H1 (cell line): ENCODE results near the gene BAZ2B.

ENCODE experiments used
- ATF2 ChIP-seq: IDR thresholded peaks from 2 replicates; pipeline ENCODE4 v1.6.1; 2012; ENCODE audit warnings: low read length, inconsistent platforms
- ATF3 ChIP-seq: IDR thresholded peaks from 2 replicates; pipeline ENCODE4 v1.6.1; 2011; ENCODE audit warnings: low read depth, mild to moderate bottlenecking, low read length; ENCODE audit not compliant: insufficient read depth
- CEBPB ChIP-seq: IDR thresholded peaks from 2 replicates; pipeline ENCODE4 v1.6.1; 2012; ENCODE audit warnings: low read depth, low read length
- CREB1 ChIP-seq: IDR thresholded peaks from 2 replicates; pipeline ENCODE4 v1.6.1; 2012; ENCODE audit warnings: inconsistent platforms
- CTCF ChIP-seq, 3 experiments: IDR thresholded peaks; 1 replicate in 2 of 3; 2 replicates in 1 of 3; pipeline versions ENCODE4 v1.5.1 to v1.6.1; 2011; ENCODE audit warnings: low read length in 3 of 3, mild to moderate bottlenecking in 3 of 3, inconsistent platforms in 2 of 3, low read depth in 1 of 3, moderate library complexity in 1 of 3; ENCODE audit not compliant: insufficient read depth in 1 of 3; ENCODE audit errors: control extremely low read depth in 1 of 3
- EGR1 ChIP-seq: IDR thresholded peaks from 2 replicates; pipeline ENCODE4 v1.6.1; 2011; ENCODE audit warnings: low read depth, low read length, borderline replicate concordance
- EZH2 ChIP-seq: fragments of 200-600 bp; sonication (generic); IDR thresholded peaks from 2 replicates; pipeline ENCODE4 v1.7.1; 2012; ENCODE audit warnings: low read depth, mild to moderate bottlenecking, moderate library complexity, low read length, inconsistent platforms; ENCODE audit not compliant: severe bottlenecking
- POLR2A ChIP-seq, 2 experiments: IDR thresholded peaks; 1 replicate in 1 of 2; 2 replicates in 1 of 2; pipeline ENCODE4 v1.6.1; 2011; ENCODE audit warnings: low read depth in 2 of 2, low read length in 2 of 2, mild to moderate bottlenecking in 2 of 2; ENCODE audit errors: control extremely low read depth in 1 of 2
- POLR2AphosphoS5 ChIP-seq: IDR thresholded peaks from 2 replicates; pipeline ENCODE4 v1.6.1; 2011; ENCODE audit warnings: low read depth, low read length
- YY1 ChIP-seq: IDR thresholded peaks from 2 replicates; pipeline ENCODE4 v1.6.1; 2011; ENCODE audit warnings: low read depth, mild to moderate bottlenecking, low read length

GRCh38 chr2:159300586-159300985, 315.8 kb downstream of the BAZ2B start:
- no peak for TF ChIP-seq POLR2A (IDR thresholded peaks at IDR 0.05; ENCODE audit: control extremely low read depth in 1 of 2, low read depth in 2 of 2, low read length in 2 of 2)
- no peak for TF ChIP-seq CTCF (IDR thresholded peaks at IDR 0.05; ENCODE audit: control extremely low read depth in 1 of 3, insufficient read depth in 1 of 3, low read depth in 1 of 3, low read length in 3 of 3)
- TF ChIP-seq ATF2, result no peak
- no peak for TF ChIP-seq POLR2AphosphoS5
- TF ChIP-seq EGR1, result no peak
- TF ChIP-seq CREB1, result no peak
- no peak for TF ChIP-seq CEBPB
- TF ChIP-seq EZH2, result no peak
- TF ChIP-seq ATF3, result no peak
- TF ChIP-seq YY1, result no peak
